Uterus (tissue), 4 donors: ENCODE results near the gene EPHA4. TPM values are rescaled to one million over a fixed set of nuclear protein-coding genes. Genes with fewer than 3 reads are reported as not detected.

Experiments
- DNase-seq, 2 donors: peaks; one replicate each; pipeline ENCODE4 v3.0.0-alpha.2; 2019 to 2020
- H3K27ac ChIP-seq, 2 donors: fragments of 200-600 bp; sonication (generic); 1 replicate in 1 of 2; 2 replicates in 1 of 2; pipeline ENCODE4 v1.5.1; 2016 to 2018
- H3K27me3 ChIP-seq, 2 donors: fragments of 200-600 bp; sonication (generic); one replicate each; pipeline ENCODE4 v1.5.1; 2018 to 2019; ENCODE audit warnings: control low read depth in 1 of 2
- H3K36me3 ChIP-seq, 2 donors: fragments of 200-600 bp; sonication (generic); one replicate each; pipeline ENCODE4 v1.5.1; 2019; ENCODE audit warnings: control low read depth in 1 of 2
- H3K4me1 ChIP-seq, 2 donors: fragments of 200-600 bp; sonication (generic); one replicate each; pipeline ENCODE4 v1.5.1; 2018 to 2019; ENCODE audit warnings: control low read depth in 1 of 2
- H3K4me3 ChIP-seq, 2 donors: fragments of 200-600 bp; sonication (generic); 1 replicate in 1 of 2; 2 replicates in 1 of 2; pipeline ENCODE4 v1.5.1; 2018 to 2019; ENCODE audit warnings: mild to moderate bottlenecking in 1 of 2
- H3K9me3 ChIP-seq, 2 donors: fragments of 200-600 bp; sonication (generic); one replicate each; pipeline ENCODE4 v1.5.1; 2019; ENCODE audit warnings: control low read depth in 1 of 2
- CTCF ChIP-seq, 4 experiments: fragments of 200-600 bp in 2 of 4; fragments of 450-650 bp in 2 of 4; sonication (generic) in 2 of 4; IDR thresholded peaks; one replicate each; pipeline ENCODE4 v1.5.1; 2016 to 2019; ENCODE audit warnings: antibody characterized with exemption in 4 of 4, mild to moderate bottlenecking in 2 of 4, moderate library complexity in 1 of 4
- POLR2A ChIP-seq, 2 donors: fragments of 450-650 bp; IDR thresholded peaks; one replicate each; pipeline ENCODE4 v1.6.1; 2016; ENCODE audit warnings: antibody characterized with exemption in 2 of 2, mild to moderate bottlenecking in 1 of 2, moderate library complexity in 1 of 2
- intact Hi-C: fragments of 100-400 bp; cut with DNase I; formaldehyde crosslinking; loops from one replicate; pipeline ENCODE4 v1.15.1; 2023; ENCODE audit warnings: low total_unique reads
- total RNA-seq, 4 donors: library from RNA; depleted of rRNA in 3 of 4; stranded (reverse); fragments of >200 nt in 3 of 4; gene quantifications; one replicate each; pipeline versions ENCODE4 v1.1.0 to v1.2.4, GENCODE V29; 2014 to 2023
- donor health status: DM: yes; HTN: yes; CAD: no.

The EPHA4 gene
- total RNA-seq, 4 donors from 2014 or later: 45.6 to 84.7 (median 66.8) TPM

GRCh38 chr2:221482666-221483455 lies 89.2 kb downstream of the EPHA4 start:
- H3K9me3 ChIP-seq: no peaks in the 10 kb centered on the region
- TF ChIP-seq POLR2A (IDR thresholded peaks at IDR 0.05) (no peak), CTCF (IDR thresholded peaks at IDR 0.05) (no peak)
- H3K27ac ChIP-seq: peak overlapping the region in 1 of 2 donors; percentile 2
- DNase-seq: no peak
- intact Hi-C loops: no loop called here
- no peaks in the 10 kb centered on the region for H3K27me3 ChIP-seq
- peaks cover 0 to 6% of the 10 kb centered on the region in 2 donors for H3K4me1 ChIP-seq
- no peaks in the 10 kb centered on the region for H3K36me3 ChIP-seq
- no peak overlapping the region for H3K4me3 ChIP-seq

DNA sequence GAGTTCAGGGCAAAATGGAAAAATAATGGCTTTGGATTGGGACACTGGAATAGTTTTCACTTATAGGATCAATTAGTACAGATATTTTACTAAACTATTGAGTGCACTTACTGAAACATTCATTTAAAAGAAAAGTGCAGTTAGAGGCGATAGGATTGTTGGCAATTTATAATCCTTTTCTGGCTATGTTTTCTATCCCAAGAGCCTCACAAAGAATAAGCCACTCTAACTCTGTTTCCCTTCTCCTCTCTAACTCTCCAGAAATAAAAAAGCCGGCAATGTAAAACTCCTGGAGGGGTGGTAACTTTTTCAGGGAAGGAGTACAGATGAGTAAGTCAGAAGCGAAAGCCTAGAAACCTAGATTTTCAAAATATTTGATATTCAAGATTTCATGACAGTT lies 91.3 kb downstream of the EPHA4 start:
- DNase-seq: no peak
- H3K27ac ChIP-seq: peak overlapping the region in 1 of 2 donors; percentile 66
- H3K9me3 ChIP-seq: no peaks in the 10 kb centered on the region
- intact Hi-C loops: no loop called here
- H3K4me3 ChIP-seq: no peak overlapping the region
- H3K27me3 ChIP-seq: no peaks in the 10 kb centered on the region
- TF ChIP-seq POLR2A (IDR thresholded peaks at IDR 0.05) (no peak), CTCF (IDR thresholded peaks at IDR 0.05) (no peak)
- H3K4me1 ChIP-seq: peaks cover 0 to 6% of the 10 kb centered on the region in 2 donors
- no peaks in the 10 kb centered on the region for H3K36me3 ChIP-seq

- Histone ChIP-seq H3K36me3 (no peaks in the 10 kb centered on the region), H3K27me3 (no peaks in the 10 kb centered on the region), H3K9me3 (no peaks in the 10 kb centered on the region), H3K27ac (peak overlapping the region in 1 of 2 donors; percentile 66), H3K4me1 (peaks cover 0 to 6% of the 10 kb centered on the region in 2 donors), H3K4me3 (no peak overlapping the region)
- intact Hi-C loops: no loop called here
- TF ChIP-seq POLR2A (IDR thresholded peaks at IDR 0.05): no peak
- no peak for TF ChIP-seq CTCF (IDR thresholded peaks at IDR 0.05)
- DNase-seq: peak; percentile 26 to 39
Observed at GRCh38 chr2:221480163-221480562, 91.9 kb downstream of the EPHA4 start.

GRCh38 chr2:221478485-221478863 lies 93.6 kb downstream of the EPHA4 start:
- TF ChIP-seq CTCF (IDR thresholded peaks at IDR 0.05) (no peak), POLR2A (IDR thresholded peaks at IDR 0.05) (no peak)
- Histone ChIP-seq H3K27ac (peak overlapping the region in 1 of 2 donors; percentile 66), H3K4me1 (peaks cover 0 to 6% of the 10 kb centered on the region in 2 donors), H3K4me3 (no peak overlapping the region), H3K27me3 (no peaks in the 10 kb centered on the region), H3K9me3 (no peaks in the 10 kb centered on the region), H3K36me3 (no peaks in the 10 kb centered on the region)
- intact Hi-C loops: no loop called here
- no peak for DNase-seq

- no peak for TF ChIP-seq CTCF (IDR thresholded peaks at IDR 0.05)
- no peak for TF ChIP-seq POLR2A (IDR thresholded peaks at IDR 0.05)
- Histone ChIP-seq H3K4me1 (peaks cover 0 to 6% of the 10 kb centered on the region in 2 donors), H3K27me3 (no peaks in the 10 kb centered on the region), H3K4me3 (no peak overlapping the region), H3K36me3 (no peaks in the 10 kb centered on the region), H3K9me3 (no peaks in the 10 kb centered on the region), H3K27ac (peak overlapping the region in 1 of 2 donors; percentile 66)
- DNase-seq: no peak
- intact Hi-C loops: no loop called here
Observed at GRCh38 chr2:221477714-221478484, 94.2 kb downstream of the EPHA4 start.
